CD4-positive, alpha-beta T cell (primary cell): Measurements from ENCODE around the gene MMRN2. TPM values are rescaled to one million over a fixed set of nuclear protein-coding genes. Genes with fewer than 3 reads are reported as not detected.

ENCODE experiments used
- ATAC-seq: fragments of 200-7000 bp; cut with Tn5 transposase; one replicate; pipeline ENCODE4 v1.10.0; 2022; ENCODE audit warnings: mild to moderate bottlenecking; ENCODE audit not compliant: poor library complexity
- CTCF ChIA-PET: fragments of 350-600 bp; sonication (Branson Sonifier 250); formaldehyde crosslinking; loops from one replicate; lab custom pipeline; 2021; ENCODE audit warnings: antibody characterized with exemption, inconsistent platforms; lab: Charles Lee
- POLR2A ChIA-PET: fragments of 350-600 bp; sonication (Branson Sonifier 250); formaldehyde crosslinking; loops from one replicate; lab custom pipeline; 2021; ENCODE audit warnings: antibody characterized with exemption, inconsistent platforms; lab: Charles Lee
- DNase-seq, 14 experiments: peaks; one replicate each; pipeline ENCODE4 v3.0.0-alpha.2; 2013 to 2020; ENCODE audit warnings: mixed read lengths in 2 of 14
- H3K27ac ChIP-seq, 2 donors: one replicate each; pipeline versions ENCODE4 v1.5.1 to v1.7.0; 2013; ENCODE audit warnings: low read length in 2 of 2, low read depth in 1 of 2, mild to moderate bottlenecking in 1 of 2
- H3K27me3 ChIP-seq, 2 experiments: 1 replicate in 1 of 2; 2 replicates in 1 of 2; pipeline versions ENCODE4 v1.6.1 to v1.7.0; 2013; ENCODE audit warnings: low read length in 2 of 2, control low read depth in 1 of 2, mild to moderate bottlenecking in 1 of 2, moderate library complexity in 1 of 2; ENCODE audit not compliant: insufficient read depth in 2 of 2, control insufficient read depth in 1 of 2
- H3K36me3 ChIP-seq: one replicate; pipeline ENCODE4 v1.6.1; 2013; ENCODE audit warnings: low read length, control low read depth; ENCODE audit not compliant: insufficient read depth
- H3K4me1 ChIP-seq: one replicate; pipeline ENCODE4 v1.6.1; 2013; ENCODE audit warnings: low read length, control low read depth; ENCODE audit not compliant: insufficient read depth
- H3K4me3 ChIP-seq: one replicate; pipeline ENCODE4 v1.5.1; 2013; ENCODE audit warnings: mild to moderate bottlenecking, low read length, moderate library complexity
- H3K9me3 ChIP-seq, 2 experiments: 1 replicate in 1 of 2; 2 replicates in 1 of 2; pipeline versions ENCODE4 v1.6.1 to v1.7.0; 2013; ENCODE audit warnings: low read length in 2 of 2, mild to moderate bottlenecking in 2 of 2, control low read depth in 1 of 2, moderate library complexity in 1 of 2; ENCODE audit not compliant: control insufficient read depth in 1 of 2, insufficient read depth in 1 of 2
- H3K27ac Mint-ChIP-seq: one replicate; pipeline ENCODE4 v1.8.0; 2020; ENCODE audit warnings: mixed read lengths
- H3K27me3 Mint-ChIP-seq: one replicate; pipeline ENCODE4 v1.8.0; 2021; ENCODE audit warnings: mixed read lengths
- H3K36me3 Mint-ChIP-seq: one replicate; pipeline ENCODE4 v1.8.0; 2021; ENCODE audit warnings: low read depth, mixed read lengths
- H3K4me1 Mint-ChIP-seq: one replicate; pipeline ENCODE4 v1.8.0; 2021; ENCODE audit warnings: low read depth, mixed read lengths
- H3K4me3 Mint-ChIP-seq: one replicate; pipeline ENCODE4 v1.8.0; 2020; ENCODE audit warnings: mild to moderate bottlenecking, mixed read lengths
- H3K9me3 Mint-ChIP-seq: one replicate; pipeline ENCODE4 v1.8.0; 2020; ENCODE audit warnings: mixed read lengths
- intact Hi-C, 2 experiments: fragments of 100-400 bp; cut with DNase I in 1 of 2; cut with micrococcal nuclease in 1 of 2; formaldehyde crosslinking; loops; one replicate each; pipeline versions ENCODE4 v1.15.1 to v1.9.0; 2023 to 2025; cut with DNase I, micrococcal nuclease
- total RNA-seq, 174 experiments: library from RNA in 2 of 174; stranded (reverse) in 2 of 174; gene quantifications; one replicate each; pipeline ENCODE4 v1.2.3 and lab custom pipeline; 2021 to 2026
- TF ChIP-seq, protein P1 (sequence below): fragments of 200-600 bp; IDR thresholded peaks from one replicate; pipeline ENCODE4 v1.8.0; 2022; ENCODE audit warnings: antibody characterized with exemption, mild to moderate bottlenecking

The MMRN2 gene
- total RNA-seq, 2 experiments from 2014 or later, result 0.47 to 1.8 TPM

DNA sequence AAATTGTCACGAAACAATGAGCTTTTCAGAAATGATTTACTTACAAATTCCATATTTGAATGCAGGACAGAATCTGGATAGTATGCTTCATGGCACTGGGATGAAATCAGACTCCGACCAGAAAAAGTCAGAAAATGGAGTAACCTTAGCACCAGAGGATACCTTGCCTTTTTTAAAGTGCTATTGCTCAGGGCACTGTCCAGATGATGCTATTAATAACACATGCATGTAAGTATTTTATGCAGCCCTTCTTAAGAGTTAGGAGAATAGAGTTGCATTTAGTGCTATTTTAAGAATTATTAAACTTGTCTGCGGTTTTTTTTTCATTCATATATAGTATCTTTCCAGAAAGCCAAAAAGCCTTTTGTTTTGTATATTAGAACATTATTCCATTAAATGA, 67.4 kb downstream of the MMRN2 start:
- TF ChIP-seq, protein P1, sequence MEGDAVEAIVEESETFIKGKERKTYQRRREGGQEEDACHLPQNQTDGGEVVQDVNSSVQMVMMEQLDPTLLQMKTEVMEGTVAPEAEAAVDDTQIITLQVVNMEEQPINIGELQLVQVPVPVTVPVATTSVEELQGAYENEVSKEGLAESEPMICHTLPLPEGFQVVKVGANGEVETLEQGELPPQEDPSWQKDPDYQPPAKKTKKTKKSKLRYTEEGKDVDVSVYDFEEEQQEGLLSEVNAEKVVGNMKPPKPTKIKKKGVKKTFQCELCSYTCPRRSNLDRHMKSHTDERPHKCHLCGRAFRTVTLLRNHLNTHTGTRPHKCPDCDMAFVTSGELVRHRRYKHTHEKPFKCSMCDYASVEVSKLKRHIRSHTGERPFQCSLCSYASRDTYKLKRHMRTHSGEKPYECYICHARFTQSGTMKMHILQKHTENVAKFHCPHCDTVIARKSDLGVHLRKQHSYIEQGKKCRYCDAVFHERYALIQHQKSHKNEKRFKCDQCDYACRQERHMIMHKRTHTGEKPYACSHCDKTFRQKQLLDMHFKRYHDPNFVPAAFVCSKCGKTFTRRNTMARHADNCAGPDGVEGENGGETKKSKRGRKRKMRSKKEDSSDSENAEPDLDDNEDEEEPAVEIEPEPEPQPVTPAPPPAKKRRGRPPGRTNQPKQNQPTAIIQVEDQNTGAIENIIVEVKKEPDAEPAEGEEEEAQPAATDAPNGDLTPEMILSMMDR, result no peak
- no peak overlapping the region for H3K27ac Mint-ChIP-seq
- ChIA-PET CTCF (no interaction called here), POLR2A (no interaction called here)
- H3K27ac ChIP-seq, result no peak overlapping the region
- H3K36me3 Mint-ChIP-seq, result peaks cover 4% of the 10 kb centered on the region
- DNase-seq (no peak), ATAC-seq (no peak)
- H3K36me3 ChIP-seq, result peaks cover 5% of the 10 kb centered on the region
- no peaks in the 10 kb centered on the region for H3K27me3 ChIP-seq
- no peak overlapping the region for H3K4me3 Mint-ChIP-seq
- H3K4me3 ChIP-seq, result no peak overlapping the region
- H3K9me3 Mint-ChIP-seq, result no peaks in the 10 kb centered on the region
- no peaks in the 10 kb centered on the region for H3K27me3 Mint-ChIP-seq
- intact Hi-C loops, result no loop called here
- peaks cover 6% of the 10 kb centered on the region for H3K4me1 Mint-ChIP-seq
- H3K4me1 ChIP-seq, result peaks cover 5% of the 10 kb centered on the region
- H3K9me3 ChIP-seq, result no peaks in the 10 kb centered on the region

DNA sequence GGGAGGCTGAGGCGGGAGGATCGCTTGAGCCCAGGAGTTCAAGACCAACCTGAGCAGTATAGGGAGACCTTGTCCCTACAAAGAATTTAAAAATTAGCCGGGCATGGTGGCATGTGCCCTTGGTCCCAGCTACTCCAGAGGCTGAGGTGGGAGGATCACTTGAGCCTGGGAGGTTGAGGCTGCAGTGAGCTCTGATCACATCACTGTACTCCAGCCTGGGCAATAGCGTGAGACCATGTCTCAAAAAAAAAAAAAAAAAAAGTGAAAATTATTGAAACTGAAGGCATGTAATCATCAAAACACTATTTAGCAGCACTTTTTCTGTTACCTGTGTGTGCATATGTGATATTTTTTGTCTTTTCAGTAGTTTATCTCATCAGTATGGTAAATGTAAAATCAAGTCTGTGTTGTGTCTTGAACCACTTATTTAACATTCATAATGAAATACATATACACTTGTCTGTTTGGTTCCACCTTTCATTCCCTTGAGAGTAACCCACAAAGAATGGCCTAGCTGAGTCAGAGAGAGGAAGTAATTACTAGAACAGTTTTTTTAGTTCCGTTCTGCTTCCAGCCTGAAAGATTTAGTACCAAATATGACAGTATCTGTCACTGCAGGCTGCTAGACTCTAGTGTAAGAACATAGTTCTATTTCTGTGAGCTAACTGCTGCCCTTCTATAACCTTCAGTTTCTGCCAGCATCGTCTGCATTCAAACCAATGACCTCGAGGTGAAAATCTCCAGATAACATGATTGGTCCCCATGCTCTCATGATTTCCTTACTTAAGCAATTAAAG, 68.6 kb downstream of the MMRN2 start:
- Histone ChIP-seq H3K4me1 (peaks cover 5% of the 10 kb centered on the region), H3K27me3 (no peaks in the 10 kb centered on the region), H3K36me3 (peaks cover 5% of the 10 kb centered on the region), H3K4me3 (no peak overlapping the region), H3K27ac (no peak overlapping the region), H3K9me3 (no peaks in the 10 kb centered on the region)
- intact Hi-C loops, result no loop called here
- POLR2A ChIA-PET, result no interaction called here
- Mint-ChIP-seq H3K27ac (no peak overlapping the region), H3K4me3 (no peak overlapping the region), H3K27me3 (no peaks in the 10 kb centered on the region), H3K9me3 (no peaks in the 10 kb centered on the region), H3K36me3 (peaks cover 4% of the 10 kb centered on the region), H3K4me1 (peaks cover 6% of the 10 kb centered on the region)
- CTCF ChIA-PET, result interaction anchor here (0.5 kb wide), 1 partner anchor 14 kb away, joined by 3 read pairs; no protein-coding TSS in a partner anchor
- TF ChIP-seq, protein P1, result no peak
- ATAC-seq (no peak), DNase-seq (peak in 2 of 14 experiments; percentile 8 to 12)

Other genes with a start within 250 kb of the MMRN2 start
- 1 to 10 TPM; 1.9 to 2.6 TPM for gene BMPR1A, start 201.0 kb downstream of the MMRN2 start, total RNA-seq
- gene SNCG, start 984 bp upstream of the MMRN2 start, total RNA-seq, result not detected
- not detected for gene ADIRF, start 10.9 kb upstream of the MMRN2 start, total RNA-seq
- gene FAM25A, start 62.7 kb upstream of the MMRN2 start, total RNA-seq, result not detected
- gene GLUD1, start 137.2 kb upstream of the MMRN2 start, total RNA-seq, result 10 to 100 TPM; 81.0 to 82.4 TPM
- 10 to 100 TPM; 20.6 to 23.0 TPM for gene SHLD2, start 137.6 kb upstream of the MMRN2 start, total RNA-seq